ENCODE results near the gene NKD2. TPM values are rescaled to one million over a fixed set of nuclear protein-coding genes. Genes with fewer than 3 reads are reported as not detected.

The NKD2 gene
- total RNA-seq, 2 donors from 2014 or later, result 1.4 to 1.5 TPM

- Histone ChIP-seq H3K36me3 (no peaks in the 10 kb centered on the region), H3K27me3 (replicated peaks; ENCODE audit: insufficient read depth) (no peaks in the 10 kb centered on the region), H3K27ac (no peak overlapping the region), H3K4me3 (no peak overlapping the region), H3K9me3 (no peaks in the 10 kb centered on the region), H3K4me1 (ENCODE audit: control insufficient read depth in 1 of 2, low read depth in 2 of 2) (peaks cover 2 to 9% of the 10 kb centered on the region in 2 donors)
- DNase-seq (ENCODE audit: low spot score) (no peak), ATAC-seq (ENCODE audit: insufficient number of reproducible peaks, low FRiP score, low read depth) (no peak)
- TF ChIP-seq CTCF (IDR thresholded peaks at IDR 0.05), result no peak
These were observed 46.8 kb upstream of the NKD2 start for GRCh38 chr5:961711-962240.

- DNase-seq (ENCODE audit: low spot score), result no peak
- Histone ChIP-seq H3K27me3 (replicated peaks; ENCODE audit: insufficient read depth) (no peaks in the 10 kb centered on the region), H3K36me3 (no peaks in the 10 kb centered on the region), H3K9me3 (no peaks in the 10 kb centered on the region), H3K27ac (no peak overlapping the region), H3K4me1 (ENCODE audit: control insufficient read depth in 1 of 2, low read depth in 2 of 2) (peaks cover 0 to 3% of the 10 kb centered on the region in 2 donors), H3K4me3 (no peak overlapping the region)
- no peak for ATAC-seq (ENCODE audit: insufficient number of reproducible peaks, low FRiP score, low read depth)
- TF ChIP-seq CTCF (IDR thresholded peaks at IDR 0.05), result no peak
These were observed 46.2 kb upstream of the NKD2 start for GRCh38 chr5:962386-962785.

GRCh38 chr5:962801-963200, 45.8 kb upstream of the NKD2 start:
- no peaks in the 10 kb centered on the region for H3K4me1 ChIP-seq (ENCODE audit: control insufficient read depth in 1 of 2, low read depth in 2 of 2)
- no peak for TF ChIP-seq CTCF (IDR thresholded peaks at IDR 0.05)
- no peaks in the 10 kb centered on the region for H3K27me3 ChIP-seq (replicated peaks; ENCODE audit: insufficient read depth)
- H3K36me3 ChIP-seq, result no peaks in the 10 kb centered on the region
- H3K27ac ChIP-seq, result no peak overlapping the region
- H3K4me3 ChIP-seq, result no peak overlapping the region
- DNase-seq (ENCODE audit: low spot score) (no peak), ATAC-seq (ENCODE audit: insufficient number of reproducible peaks, low FRiP score, low read depth) (no peak)
- H3K9me3 ChIP-seq, result no peaks in the 10 kb centered on the region

- no peak overlapping the region for H3K4me3 ChIP-seq
- no peak overlapping the region for H3K27ac ChIP-seq
- no peaks in the 10 kb centered on the region for H3K36me3 ChIP-seq
- H3K4me1 ChIP-seq (ENCODE audit: control insufficient read depth in 1 of 2, low read depth in 2 of 2), result no peaks in the 10 kb centered on the region
- ATAC-seq (ENCODE audit: insufficient number of reproducible peaks, low FRiP score, low read depth) (no peak), DNase-seq (ENCODE audit: low spot score) (no peak)
- TF ChIP-seq CTCF (IDR thresholded peaks at IDR 0.05), result no peak
- H3K27me3 ChIP-seq (replicated peaks; ENCODE audit: insufficient read depth), result no peaks in the 10 kb centered on the region
- H3K9me3 ChIP-seq, result no peaks in the 10 kb centered on the region
These were observed 45.3 kb upstream of the NKD2 start for GRCh38 chr5:963310-963672.

GRCh38 chr5:963673-964531, 44.7 kb upstream of the NKD2 start:
- H3K27ac ChIP-seq, result no peak overlapping the region
- no peaks in the 10 kb centered on the region for H3K36me3 ChIP-seq
- no peak overlapping the region for H3K4me3 ChIP-seq
- no peaks in the 10 kb centered on the region for H3K27me3 ChIP-seq (replicated peaks; ENCODE audit: insufficient read depth)
- no peaks in the 10 kb centered on the region for H3K9me3 ChIP-seq
- ATAC-seq (ENCODE audit: insufficient number of reproducible peaks, low FRiP score, low read depth) (no peak), DNase-seq (ENCODE audit: low spot score) (no peak)
- no peaks in the 10 kb centered on the region for H3K4me1 ChIP-seq (ENCODE audit: control insufficient read depth in 1 of 2, low read depth in 2 of 2)
- TF ChIP-seq CTCF (IDR thresholded peaks at IDR 0.05), result no peak

All from thoracic aorta (tissue), 2 donors.